HG03457 (cell line): ENCODE results near the gene PRR33.
"Not testable (repeated sequence)": the region's sequence is repeated elsewhere in the genome, so short reads cannot be mapped to it uniquely, and the experiment has no call there.

Source experiments
- ATAC-seq: cut with Tn5 transposase; IDR thresholded peaks from one replicate; pipeline ENCODE4 v1.9.1; 2021; ENCODE audit warnings: moderate number of reproducible peaks; ENCODE audit not compliant: unreplicated experiment

Gene PRR33

DNA sequence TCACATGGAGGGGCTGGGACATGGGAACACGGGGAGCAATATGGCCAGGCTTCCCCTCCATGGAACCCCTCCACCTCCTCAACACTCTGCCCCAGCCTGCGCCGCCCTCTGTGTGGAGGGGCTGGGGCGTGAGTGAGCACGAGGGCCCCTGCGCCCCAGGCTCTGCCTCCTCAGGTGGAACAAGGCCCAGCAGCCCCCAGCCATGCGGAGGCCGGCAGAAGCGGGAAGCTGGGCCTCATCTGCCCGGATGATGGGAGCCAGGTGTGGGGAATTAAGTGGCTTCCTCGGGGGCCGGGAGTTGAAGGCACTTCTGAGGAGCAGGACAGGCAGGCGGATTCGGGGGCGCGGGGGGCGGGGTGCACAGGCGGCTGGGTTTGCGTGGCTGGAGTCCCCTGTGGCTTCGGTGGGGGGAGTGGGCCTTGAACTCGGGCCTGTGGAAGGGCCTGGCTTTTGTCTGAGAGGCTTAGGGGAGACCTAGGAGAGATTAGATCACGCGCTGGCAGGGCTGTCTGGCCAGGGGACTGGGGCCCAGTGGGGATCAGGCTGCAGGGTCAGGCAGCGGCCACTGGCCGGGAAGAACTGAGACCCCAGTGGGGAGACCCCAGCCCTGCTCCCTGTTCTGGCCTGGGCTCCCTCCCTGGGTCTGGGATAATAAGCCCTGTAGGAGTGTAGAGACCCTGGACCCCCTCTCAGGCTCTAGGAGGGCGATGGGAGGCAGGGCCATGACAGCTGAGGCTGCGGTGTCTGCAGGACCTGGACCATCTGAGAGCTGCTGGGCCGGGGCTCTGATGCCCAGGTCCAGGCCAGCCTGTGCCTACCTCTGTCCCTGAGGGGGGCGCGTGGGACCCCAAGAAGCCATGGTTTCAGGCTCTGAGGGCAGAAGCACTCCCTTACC lies 13.3 kb downstream of the PRR33 start:
- ATAC-seq: no peak

DNA sequence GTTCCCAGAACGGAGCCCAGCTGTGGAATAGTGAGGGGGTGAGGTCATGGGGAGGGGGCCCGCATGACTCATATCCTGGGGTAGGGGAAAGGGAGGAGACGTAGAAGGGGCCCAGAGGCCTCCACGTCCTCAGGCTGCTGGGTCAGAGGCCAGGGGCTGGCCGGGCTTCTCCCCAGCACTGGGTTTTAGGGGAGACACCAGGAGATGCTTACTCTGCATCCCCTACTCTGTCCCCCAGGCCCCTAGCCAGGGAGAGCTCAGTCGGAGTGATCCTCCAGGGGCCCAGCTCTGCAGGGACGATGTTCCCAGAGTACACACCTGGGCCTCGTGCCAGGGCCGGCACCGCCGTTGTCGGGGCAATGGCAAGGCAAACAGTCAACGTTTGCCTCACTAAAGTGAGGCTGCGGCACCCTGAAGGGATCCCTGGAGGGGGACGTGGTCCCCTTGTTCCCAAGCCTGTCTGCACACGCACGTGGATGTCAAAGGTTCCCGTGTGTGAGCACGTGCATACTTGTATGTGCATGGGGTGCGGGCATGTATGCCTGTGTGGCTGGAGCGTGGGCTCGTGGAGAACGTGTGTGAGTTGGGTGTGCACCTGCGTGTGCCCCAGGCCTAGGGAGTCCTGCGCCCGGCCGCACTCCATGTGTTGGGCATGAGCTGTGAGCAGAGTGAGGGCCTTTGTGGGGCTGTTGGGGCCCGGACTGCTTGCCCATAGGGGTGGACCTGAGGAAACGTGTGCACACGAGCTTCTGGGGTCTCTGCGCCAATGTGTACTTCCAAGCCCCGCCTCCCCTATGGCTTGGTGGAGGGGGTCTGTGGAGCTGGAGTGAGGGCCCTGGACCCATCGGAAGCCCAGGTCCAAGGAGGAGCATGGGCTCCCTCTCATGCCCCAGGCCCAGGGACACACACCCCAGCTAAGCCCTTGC lies 14.2 kb downstream of the PRR33 start:
- no peak for ATAC-seq

DNA sequence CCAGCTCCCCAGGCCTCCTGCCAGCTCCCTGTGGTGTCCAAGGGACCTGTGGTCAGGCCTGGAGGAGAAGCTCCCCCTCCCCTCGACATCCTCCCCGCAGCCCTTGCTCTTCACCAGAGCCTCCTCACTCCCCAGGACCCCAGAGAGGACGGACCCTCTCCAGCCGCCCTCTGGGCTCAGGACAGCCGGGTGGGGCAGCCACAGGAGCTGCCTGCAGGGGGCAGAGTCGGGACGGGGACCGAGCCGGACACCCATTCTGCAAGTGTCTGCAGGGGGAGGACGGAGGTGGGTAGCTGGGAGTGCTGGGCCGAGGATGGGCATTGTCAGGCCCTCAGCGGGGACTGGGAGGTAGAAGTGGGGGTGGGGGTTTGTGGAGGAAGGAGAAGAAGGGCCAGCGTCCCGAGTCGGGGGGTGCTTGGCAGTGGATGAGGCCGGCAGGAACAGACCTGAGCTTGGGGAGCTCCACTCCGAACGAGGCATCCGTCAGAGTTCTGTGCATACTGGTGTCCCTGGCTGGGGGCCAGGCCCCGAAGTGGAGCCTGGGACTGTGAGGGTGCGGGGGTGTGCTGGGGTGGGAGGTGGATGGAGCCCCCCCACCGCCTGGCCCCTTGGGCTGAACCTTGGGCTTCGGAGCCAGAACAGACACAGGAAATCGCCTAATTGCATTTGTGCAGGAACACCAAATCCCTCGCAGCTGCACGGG lies 15.2 kb downstream of the PRR33 start:
- no peak for ATAC-seq

DNA sequence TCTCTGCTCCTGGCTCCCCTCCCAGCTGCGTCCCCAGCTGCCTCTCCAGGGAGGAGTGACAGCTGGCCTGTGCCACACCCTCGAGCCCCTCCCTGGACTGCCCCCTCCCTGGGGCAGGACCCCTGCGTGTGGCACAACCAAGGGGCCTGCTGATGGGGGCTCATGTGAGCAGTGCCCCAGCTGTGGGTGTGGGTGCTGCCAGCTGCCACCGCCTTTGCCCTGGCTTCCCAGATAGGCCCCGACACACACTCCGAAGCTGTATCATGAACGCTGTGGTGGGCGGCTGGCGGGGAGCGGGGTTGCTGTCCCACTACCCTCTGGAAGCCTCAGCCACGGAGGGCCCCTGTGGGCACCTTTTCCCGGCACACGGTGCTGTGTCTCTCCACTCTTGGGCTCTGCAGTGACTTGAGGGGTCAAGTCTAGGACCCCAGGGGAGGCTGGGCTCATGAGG lies 15.8 kb downstream of the PRR33 start:
- not testable (repeated sequence) for ATAC-seq

DNA sequence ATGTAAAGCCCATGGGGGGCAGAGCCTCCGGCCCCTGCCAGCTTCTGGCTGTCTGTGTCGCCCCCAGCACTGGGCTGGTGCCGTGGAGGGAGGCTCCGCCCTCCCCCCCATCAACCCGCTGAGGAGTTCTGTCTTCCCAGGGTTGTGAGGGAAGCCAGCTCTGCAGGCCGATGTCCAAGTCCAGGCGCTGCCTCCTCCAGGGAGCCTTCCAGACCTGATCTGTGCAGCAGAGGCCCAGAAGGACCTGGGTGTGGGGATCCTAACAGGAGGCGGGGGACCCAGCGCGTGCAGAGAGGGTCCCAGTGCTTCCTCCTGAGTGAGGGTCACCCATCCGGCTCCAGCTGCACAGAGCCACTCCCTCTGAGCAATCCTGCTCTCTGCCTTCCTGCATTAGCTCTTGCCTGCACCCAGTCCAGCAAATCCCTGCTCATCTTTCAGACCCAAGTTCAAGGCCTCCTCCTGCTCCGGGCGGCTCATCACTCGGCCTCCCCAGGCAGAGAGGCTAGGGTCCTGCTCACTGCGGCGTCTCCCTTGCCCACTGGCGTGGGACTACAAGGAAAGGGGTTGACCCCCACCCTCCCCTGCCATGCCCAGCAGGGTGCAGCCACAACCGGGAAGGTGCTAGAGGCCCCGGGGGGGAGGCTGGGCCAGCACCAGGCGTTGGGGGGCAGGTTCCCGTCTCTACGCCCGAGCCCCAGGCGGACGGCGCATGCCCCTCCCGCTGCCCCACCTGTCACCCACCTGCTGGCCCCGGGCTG lies 16.4 kb downstream of the PRR33 start:
- no peak for ATAC-seq

GRCh38 chr11:1874441-1875092 lies 17.1 kb downstream of the PRR33 start:
- ATAC-seq: not testable (repeated sequence)

DNA sequence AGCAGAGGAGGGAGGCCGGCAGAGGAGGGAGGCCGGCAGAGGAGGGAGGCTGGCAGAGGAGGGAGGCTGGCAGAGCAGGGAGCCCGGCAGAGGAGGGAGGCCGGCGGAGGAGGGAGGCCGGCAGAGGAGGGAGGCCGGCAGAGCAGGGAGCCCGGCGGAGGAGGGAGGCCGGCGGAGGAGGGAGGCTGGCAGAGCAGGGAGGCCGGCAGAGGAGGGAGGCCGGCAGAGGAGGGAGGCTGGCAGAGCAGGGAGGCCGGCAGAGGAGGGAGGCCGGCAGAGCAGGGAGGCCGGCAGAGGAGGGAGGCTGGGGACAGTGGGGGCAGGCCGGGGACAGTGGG lies 17.9 kb downstream of the PRR33 start:
- not testable (repeated sequence) for ATAC-seq

DNA sequence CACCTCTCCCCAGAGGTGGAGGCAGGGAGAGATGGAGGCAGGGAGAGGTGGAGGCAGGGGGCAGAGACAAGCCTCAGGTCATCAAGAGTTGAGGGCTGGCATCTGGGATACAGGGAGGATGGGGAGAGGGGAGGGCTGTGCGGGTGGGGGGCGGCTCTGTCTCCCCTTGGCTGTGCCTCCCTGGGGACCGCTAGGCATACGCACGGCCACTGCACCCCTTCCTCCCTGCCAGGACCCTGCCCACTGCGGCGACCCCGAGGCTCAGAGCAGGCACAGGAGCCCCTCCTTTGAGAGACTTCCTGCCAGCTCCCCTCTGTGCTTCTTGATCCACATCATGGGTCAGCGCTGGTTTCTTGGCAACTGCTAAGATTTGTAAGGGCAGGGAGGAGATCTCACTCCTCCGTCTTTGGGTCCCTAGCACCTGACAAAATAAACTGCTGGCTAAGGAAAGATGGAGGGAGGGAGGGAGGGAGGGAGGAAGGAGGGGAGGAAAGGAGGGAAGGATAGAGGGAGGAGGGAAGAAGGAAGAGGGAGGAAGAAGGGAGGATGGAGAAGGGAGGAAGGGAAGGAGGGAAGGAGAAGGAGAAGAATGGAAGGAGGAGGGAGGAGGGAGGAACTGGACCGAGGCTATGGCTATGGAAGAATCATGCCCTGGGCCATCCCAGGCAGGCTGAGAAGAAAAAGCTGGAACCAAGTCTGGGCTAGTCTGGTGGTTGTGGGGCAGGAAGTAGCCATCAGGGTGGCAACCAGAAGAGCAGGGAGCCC lies 18.5 kb downstream of the PRR33 start:
- ATAC-seq: no peak

DNA sequence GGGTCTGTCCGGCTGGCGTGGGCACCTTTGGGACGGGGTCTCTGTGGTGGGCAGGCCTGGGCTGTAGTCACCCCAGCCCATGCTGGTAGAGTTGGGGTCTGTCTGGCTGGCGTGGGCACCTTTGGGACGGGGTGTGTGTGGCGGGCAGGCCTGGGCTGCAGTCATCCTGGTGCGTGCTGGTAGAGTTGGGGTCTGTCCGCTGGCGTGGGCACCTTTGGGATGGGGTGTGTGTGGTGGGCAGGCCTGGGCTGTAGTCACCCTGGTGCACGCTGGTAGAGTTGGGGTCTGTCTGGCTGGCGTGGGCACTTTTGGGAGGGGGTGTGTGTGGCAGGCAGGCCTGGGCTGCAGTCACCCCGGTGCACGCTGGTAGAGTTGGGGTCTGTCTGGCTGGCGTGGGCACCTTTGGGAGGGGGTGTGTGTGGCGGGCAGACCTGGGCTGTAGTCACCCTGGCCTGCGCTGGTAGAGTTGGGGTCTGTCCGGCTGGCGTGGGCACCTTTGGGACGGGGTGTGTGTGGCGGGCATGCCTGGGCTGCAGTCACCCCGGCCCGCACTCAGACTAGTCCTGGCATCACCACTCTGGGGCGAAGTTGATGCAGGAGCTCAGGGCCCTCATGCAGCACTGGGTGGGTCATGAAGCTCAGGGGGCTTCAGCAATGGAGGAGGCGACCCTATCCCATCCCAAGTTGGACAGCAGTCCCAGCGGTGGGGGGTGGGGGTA lies 19.3 kb downstream of the PRR33 start:
- no peak for ATAC-seq

GRCh38 chr11:1871531-1871930 lies 20.2 kb downstream of the PRR33 start:
- no peak for ATAC-seq

GRCh38 chr11:1870721-1871466 lies 20.8 kb downstream of the PRR33 start:
- no peak for ATAC-seq

- ATAC-seq: no peak
Observed at GRCh38 chr11:1870326-1870696, 21.4 kb downstream of the PRR33 start.

DNA sequence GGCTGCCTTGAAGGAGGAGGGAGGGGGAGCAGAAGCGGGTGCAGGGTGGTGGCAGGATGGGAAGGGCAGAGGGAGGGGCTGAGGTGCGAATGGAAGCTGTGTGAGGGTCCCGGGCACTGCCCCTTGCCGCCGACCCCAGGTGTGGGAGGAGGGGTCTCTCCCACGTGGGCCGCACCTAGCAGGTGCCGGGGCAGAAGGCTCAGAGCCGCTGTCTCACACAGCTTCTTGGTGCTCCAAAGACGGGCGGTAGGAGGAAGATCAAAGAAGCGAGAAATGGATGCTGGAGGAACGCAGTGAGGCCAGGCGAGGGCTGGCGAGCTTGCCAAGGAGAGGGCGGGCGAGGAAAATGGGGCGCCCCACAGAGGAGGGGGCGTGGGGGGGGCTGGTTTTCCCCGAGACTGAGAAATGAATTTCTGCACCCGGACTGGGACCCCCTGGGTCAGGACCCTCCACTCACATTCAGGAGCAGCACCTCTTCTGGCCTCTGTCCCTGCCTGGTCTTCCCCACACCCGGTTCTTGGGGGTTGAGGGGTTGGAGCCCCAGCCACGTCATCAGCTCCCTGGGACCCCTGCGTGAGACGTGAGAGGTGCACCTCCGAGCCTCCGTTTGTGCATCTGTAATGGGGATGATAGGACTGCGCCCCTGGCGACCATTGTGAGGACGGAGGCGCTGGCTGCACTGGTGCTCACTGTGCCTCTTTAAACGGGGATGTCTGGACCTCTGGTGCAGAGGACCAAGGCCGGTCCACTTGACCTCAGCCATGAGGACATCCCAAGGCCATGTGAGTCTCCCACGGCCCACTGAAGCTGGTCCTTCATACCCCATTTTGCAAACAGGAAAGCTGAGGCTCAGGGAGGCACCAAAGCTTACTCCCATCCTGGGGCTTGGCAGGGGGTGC lies 22.0 kb downstream of the PRR33 start:
- no peak for ATAC-seq

DNA sequence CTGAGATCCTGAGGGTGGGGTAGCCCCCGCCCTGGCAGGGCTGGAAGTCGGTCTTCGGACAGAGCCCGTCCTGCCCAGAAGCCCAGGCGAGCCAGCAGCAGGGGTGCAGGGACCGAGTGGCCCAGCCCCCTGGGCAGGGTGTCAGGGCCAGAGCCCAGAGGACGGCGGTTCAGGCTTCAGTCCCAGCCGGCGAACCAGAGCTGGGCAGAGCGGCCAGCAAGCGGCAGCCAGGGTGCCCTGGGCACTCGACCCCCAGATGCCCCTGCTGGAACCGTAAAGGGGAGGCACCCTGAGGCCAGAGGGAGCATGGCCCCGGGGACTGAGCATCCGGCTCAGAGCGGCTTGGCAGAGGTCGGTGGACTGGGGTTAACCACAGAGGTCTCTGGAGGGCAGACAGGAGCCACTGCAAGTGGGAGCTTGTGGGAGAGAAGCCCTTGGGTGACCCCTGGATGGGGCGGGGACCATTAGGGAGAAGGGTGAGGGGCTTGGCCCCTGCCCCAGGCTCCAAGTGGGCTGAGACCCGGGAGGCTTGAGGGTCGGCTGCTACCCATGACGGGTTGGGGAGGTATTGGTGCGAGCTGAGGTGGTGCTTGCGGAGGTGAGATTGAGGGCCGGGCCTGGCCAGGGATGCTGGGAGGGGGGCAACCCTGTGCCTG lies 22.9 kb downstream of the PRR33 start:
- no peak for ATAC-seq

- no peak for ATAC-seq
Observed at GRCh38 chr11:1868056-1868635, 23.5 kb downstream of the PRR33 start.

DNA sequence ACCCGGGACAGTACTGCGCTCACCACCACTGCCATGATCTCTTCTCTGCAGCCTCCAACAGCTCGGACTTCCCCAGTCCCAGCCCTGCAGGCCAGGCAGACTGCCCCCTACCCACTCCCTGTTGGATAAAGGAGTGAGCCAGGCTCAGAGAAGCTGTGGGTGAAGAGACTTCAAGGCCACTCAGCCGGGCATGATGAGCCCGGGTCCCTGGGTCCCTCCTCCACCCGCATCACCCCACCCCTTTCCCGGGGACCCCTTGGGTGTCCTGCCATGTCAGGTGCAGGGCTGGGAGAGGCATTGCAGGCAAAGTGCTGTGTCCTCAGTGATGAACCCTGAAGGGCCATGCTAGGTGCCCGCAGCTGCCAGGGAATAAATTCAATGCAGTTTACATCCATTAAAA lies 24.3 kb downstream of the PRR33 start:
- no peak for ATAC-seq
